Measurements from ENCODE around the gene PRDM16.

Gene PRDM16

DNA sequence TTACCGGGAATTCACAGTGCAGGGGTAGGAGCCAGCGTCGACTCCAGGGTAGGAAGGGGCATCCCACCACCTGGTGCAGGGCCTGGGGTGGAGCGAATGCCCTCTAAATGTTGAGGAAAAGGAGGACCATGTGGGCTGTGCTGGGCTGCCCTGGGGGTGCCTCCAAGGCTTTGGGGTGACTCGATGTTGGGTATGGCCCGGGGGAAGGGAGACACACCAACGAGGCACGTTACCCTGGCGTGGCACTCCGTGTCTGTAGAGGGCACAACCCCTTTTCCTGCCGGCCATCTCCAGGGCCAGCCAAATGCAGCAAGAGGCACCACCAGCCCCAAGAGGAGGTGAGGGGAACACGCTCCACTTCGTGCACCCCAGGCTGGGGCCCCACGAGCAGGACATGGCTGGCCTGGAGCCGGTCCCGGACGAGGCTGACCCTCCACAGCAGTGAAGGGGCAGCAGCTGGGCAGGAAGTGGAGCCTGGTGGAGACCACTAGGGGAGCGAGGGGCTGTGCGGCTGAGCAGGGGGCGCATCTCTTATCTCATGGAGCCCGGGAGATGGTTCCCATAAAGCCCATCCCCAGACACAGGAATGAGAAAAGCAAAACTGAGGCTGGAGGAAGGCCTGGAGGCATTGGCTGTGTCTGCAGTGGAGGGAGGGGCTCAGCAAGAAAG is 36.5 kb upstream of the PRDM16 start:
- H3K36me3 ChIP-seq (ENCODE audit: control insufficient read depth in 1 of 2, insufficient read depth in 2 of 2, low read length in 2 of 2), result no peaks in the 10 kb centered on the region
- H3K27ac ChIP-seq (ENCODE audit: low read depth, low read length), result no peak overlapping the region
- no peak overlapping the region for H3K9ac ChIP-seq (ENCODE audit: low read depth in 1 of 2, low read length in 2 of 2)
- H3K9me3 ChIP-seq (ENCODE audit: control insufficient read depth in 1 of 2, low read length in 2 of 2), result no peaks in the 10 kb centered on the region
- no peak overlapping the region for H3K4me3 ChIP-seq (ENCODE audit: low read depth in 1 of 2, low read length in 2 of 2)
- H3K27me3 ChIP-seq (ENCODE audit: control insufficient read depth in 1 of 2, insufficient read depth in 2 of 2, low read length in 2 of 2), result peaks cover 12 to 18% of the 10 kb centered on the region in 2 donors
- H3K4me1 ChIP-seq (ENCODE audit: control insufficient read depth in 1 of 2, insufficient read depth in 2 of 2, low read length in 2 of 2), result no peaks in the 10 kb centered on the region

- H3K27me3 ChIP-seq (ENCODE audit: control insufficient read depth in 1 of 2, insufficient read depth in 2 of 2, low read length in 2 of 2), result peaks cover 12 to 19% of the 10 kb centered on the region in 2 donors
- no peak overlapping the region for H3K4me3 ChIP-seq (ENCODE audit: low read depth in 1 of 2, low read length in 2 of 2)
- no peaks in the 10 kb centered on the region for H3K36me3 ChIP-seq (ENCODE audit: control insufficient read depth in 1 of 2, insufficient read depth in 2 of 2, low read length in 2 of 2)
- H3K4me1 ChIP-seq (ENCODE audit: control insufficient read depth in 1 of 2, insufficient read depth in 2 of 2, low read length in 2 of 2), result no peaks in the 10 kb centered on the region
- no peak overlapping the region for H3K27ac ChIP-seq (ENCODE audit: low read depth, low read length)
- no peaks in the 10 kb centered on the region for H3K9me3 ChIP-seq (ENCODE audit: control insufficient read depth in 1 of 2, low read length in 2 of 2)
- no peak overlapping the region for H3K9ac ChIP-seq (ENCODE audit: low read depth in 1 of 2, low read length in 2 of 2)
Measured at GRCh38 chr1:3033040-3033789, 35.8 kb upstream of the PRDM16 start.

DNA sequence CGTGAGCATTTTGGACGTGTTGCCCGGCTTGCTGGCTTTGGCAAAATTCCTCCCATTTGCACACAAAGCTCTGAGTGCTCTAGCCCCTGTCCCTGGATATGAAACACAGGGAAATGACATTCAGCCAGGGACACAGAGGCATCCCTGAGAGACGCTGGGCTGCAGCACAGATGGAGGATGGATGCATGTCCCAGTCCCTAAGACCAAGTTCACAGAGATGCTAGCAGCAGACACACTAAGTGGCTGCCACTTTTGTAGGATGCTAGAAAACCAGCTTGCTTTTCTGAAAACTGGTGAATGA is 35.3 kb upstream of the PRDM16 start:
- Histone ChIP-seq H3K9ac (ENCODE audit: low read depth in 1 of 2, low read length in 2 of 2) (no peak overlapping the region), H3K4me3 (ENCODE audit: low read depth in 1 of 2, low read length in 2 of 2) (no peak overlapping the region), H3K27me3 (ENCODE audit: control insufficient read depth in 1 of 2, insufficient read depth in 2 of 2, low read length in 2 of 2) (peaks cover 9 to 14% of the 10 kb centered on the region in 2 donors)

DNA sequence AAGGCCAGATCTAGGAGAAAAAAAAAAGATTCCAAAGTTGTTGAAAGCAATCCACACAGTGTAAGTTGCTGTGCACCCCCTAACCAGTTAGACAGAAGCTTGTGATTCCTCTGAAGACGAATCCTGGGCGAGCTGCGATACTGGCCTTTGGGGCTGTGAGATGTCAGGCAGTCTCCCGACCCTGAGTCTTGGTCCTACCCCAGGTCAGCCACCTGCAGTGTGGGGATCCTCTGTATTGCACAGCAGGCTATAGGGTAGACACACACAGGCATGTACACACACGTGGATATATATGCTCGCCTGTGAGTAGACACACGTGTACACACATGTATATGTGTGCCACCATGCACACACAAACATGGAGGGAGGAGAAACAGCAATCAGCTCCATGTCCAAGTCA is 34.8 kb upstream of the PRDM16 start:
- H3K36me3 ChIP-seq (ENCODE audit: control insufficient read depth in 1 of 2, insufficient read depth in 2 of 2, low read length in 2 of 2), result no peaks in the 10 kb centered on the region
- no peaks in the 10 kb centered on the region for H3K9me3 ChIP-seq (ENCODE audit: control insufficient read depth in 1 of 2, low read length in 2 of 2)
- H3K4me3 ChIP-seq (ENCODE audit: low read depth in 1 of 2, low read length in 2 of 2), result no peak overlapping the region
- H3K9ac ChIP-seq (ENCODE audit: low read depth in 1 of 2, low read length in 2 of 2), result no peak overlapping the region
- peaks cover 8 to 13% of the 10 kb centered on the region in 2 donors for H3K27me3 ChIP-seq (ENCODE audit: control insufficient read depth in 1 of 2, insufficient read depth in 2 of 2, low read length in 2 of 2)
- H3K27ac ChIP-seq (ENCODE audit: low read depth, low read length), result no peak overlapping the region
- no peaks in the 10 kb centered on the region for H3K4me1 ChIP-seq (ENCODE audit: control insufficient read depth in 1 of 2, insufficient read depth in 2 of 2, low read length in 2 of 2)

More for the DNA sequence above, 35.3 kb upstream of the PRDM16 start:
- no peak overlapping the region for H3K27ac ChIP-seq (ENCODE audit: low read depth, low read length)
- H3K4me1 ChIP-seq (ENCODE audit: control insufficient read depth in 1 of 2, insufficient read depth in 2 of 2, low read length in 2 of 2), result no peaks in the 10 kb centered on the region
- no peaks in the 10 kb centered on the region for H3K36me3 ChIP-seq (ENCODE audit: control insufficient read depth in 1 of 2, insufficient read depth in 2 of 2, low read length in 2 of 2)
- no peaks in the 10 kb centered on the region for H3K9me3 ChIP-seq (ENCODE audit: control insufficient read depth in 1 of 2, low read length in 2 of 2)

GRCh38 chr1:3034728-3035562 is 34.1 kb upstream of the PRDM16 start:
- Histone ChIP-seq H3K27me3 (ENCODE audit: control insufficient read depth in 1 of 2, insufficient read depth in 2 of 2, low read length in 2 of 2) (peaks cover 7 to 8% of the 10 kb centered on the region in 2 donors), H3K9ac (ENCODE audit: low read depth in 1 of 2, low read length in 2 of 2) (no peak overlapping the region), H3K4me1 (ENCODE audit: control insufficient read depth in 1 of 2, insufficient read depth in 2 of 2, low read length in 2 of 2) (no peaks in the 10 kb centered on the region), H3K9me3 (ENCODE audit: control insufficient read depth in 1 of 2, low read length in 2 of 2) (no peaks in the 10 kb centered on the region), H3K27ac (ENCODE audit: low read depth, low read length) (no peak overlapping the region), H3K36me3 (ENCODE audit: control insufficient read depth in 1 of 2, insufficient read depth in 2 of 2, low read length in 2 of 2) (no peaks in the 10 kb centered on the region), H3K4me3 (ENCODE audit: low read depth in 1 of 2, low read length in 2 of 2) (no peak overlapping the region)

DNA sequence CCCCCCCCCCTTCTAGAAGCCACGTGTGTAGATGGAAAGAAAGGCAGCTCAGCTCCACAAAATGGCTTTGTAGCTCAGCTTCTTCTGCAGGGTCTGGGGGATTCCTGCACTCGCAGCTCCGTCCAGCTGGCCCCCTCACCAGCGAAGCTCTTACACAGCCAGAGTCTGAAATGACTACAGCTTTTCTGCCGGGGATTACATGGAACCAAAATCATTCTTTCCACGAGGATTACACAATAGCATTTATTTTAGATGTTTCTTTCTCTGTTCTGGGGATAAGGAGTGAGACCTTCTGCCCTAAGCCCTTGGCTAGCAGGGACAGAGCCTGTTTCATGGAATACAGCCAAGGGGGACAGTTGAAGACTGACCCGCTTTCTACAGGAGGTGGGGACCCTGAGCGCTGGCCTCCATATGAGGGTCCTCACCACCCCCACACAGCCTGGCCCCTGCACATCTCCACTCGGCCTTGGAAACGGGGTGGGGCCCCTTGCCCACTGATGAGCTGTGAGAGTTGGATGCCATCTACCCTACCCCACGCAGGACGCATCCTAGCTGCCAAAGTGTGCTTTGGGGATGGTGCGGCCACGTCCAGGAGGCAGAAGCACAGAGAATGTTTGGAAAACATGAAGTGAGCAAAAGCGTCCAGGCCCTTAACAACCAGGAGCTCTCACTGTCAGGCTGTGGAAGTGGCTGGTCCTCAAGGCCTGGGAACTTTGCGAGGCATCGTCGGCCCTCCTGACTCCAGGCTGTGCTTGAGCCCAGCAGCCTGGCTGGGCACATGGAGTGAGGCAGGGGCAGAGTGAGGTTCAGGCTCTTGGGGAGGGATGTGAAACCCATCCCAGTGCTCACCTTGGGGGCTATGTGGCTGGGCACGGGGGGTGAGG is 33.2 kb upstream of the PRDM16 start:
- no peaks in the 10 kb centered on the region for H3K36me3 ChIP-seq (ENCODE audit: control insufficient read depth in 1 of 2, insufficient read depth in 2 of 2, low read length in 2 of 2)
- H3K4me3 ChIP-seq (ENCODE audit: low read depth in 1 of 2, low read length in 2 of 2), result no peak overlapping the region
- no peaks in the 10 kb centered on the region for H3K9me3 ChIP-seq (ENCODE audit: control insufficient read depth in 1 of 2, low read length in 2 of 2)
- H3K4me1 ChIP-seq (ENCODE audit: control insufficient read depth in 1 of 2, insufficient read depth in 2 of 2, low read length in 2 of 2), result no peaks in the 10 kb centered on the region
- peaks cover 7 to 12% of the 10 kb centered on the region in 2 donors for H3K27me3 ChIP-seq (ENCODE audit: control insufficient read depth in 1 of 2, insufficient read depth in 2 of 2, low read length in 2 of 2)
- H3K27ac ChIP-seq (ENCODE audit: low read depth, low read length), result no peak overlapping the region
- no peak overlapping the region for H3K9ac ChIP-seq (ENCODE audit: low read depth in 1 of 2, low read length in 2 of 2)

- no peak overlapping the region for H3K9ac ChIP-seq (ENCODE audit: low read depth in 1 of 2, low read length in 2 of 2)
- H3K36me3 ChIP-seq (ENCODE audit: control insufficient read depth in 1 of 2, insufficient read depth in 2 of 2, low read length in 2 of 2), result no peaks in the 10 kb centered on the region
- H3K9me3 ChIP-seq (ENCODE audit: control insufficient read depth in 1 of 2, low read length in 2 of 2), result no peaks in the 10 kb centered on the region
- H3K27me3 ChIP-seq (ENCODE audit: control insufficient read depth in 1 of 2, insufficient read depth in 2 of 2, low read length in 2 of 2), result peaks cover 11 to 13% of the 10 kb centered on the region in 2 donors
- H3K4me3 ChIP-seq (ENCODE audit: low read depth in 1 of 2, low read length in 2 of 2), result no peak overlapping the region
- H3K4me1 ChIP-seq (ENCODE audit: control insufficient read depth in 1 of 2, insufficient read depth in 2 of 2, low read length in 2 of 2), result no peaks in the 10 kb centered on the region
- no peak overlapping the region for H3K27ac ChIP-seq (ENCODE audit: low read depth, low read length)
Measured at GRCh38 chr1:3036447-3037280, 32.3 kb upstream of the PRDM16 start.

DNA sequence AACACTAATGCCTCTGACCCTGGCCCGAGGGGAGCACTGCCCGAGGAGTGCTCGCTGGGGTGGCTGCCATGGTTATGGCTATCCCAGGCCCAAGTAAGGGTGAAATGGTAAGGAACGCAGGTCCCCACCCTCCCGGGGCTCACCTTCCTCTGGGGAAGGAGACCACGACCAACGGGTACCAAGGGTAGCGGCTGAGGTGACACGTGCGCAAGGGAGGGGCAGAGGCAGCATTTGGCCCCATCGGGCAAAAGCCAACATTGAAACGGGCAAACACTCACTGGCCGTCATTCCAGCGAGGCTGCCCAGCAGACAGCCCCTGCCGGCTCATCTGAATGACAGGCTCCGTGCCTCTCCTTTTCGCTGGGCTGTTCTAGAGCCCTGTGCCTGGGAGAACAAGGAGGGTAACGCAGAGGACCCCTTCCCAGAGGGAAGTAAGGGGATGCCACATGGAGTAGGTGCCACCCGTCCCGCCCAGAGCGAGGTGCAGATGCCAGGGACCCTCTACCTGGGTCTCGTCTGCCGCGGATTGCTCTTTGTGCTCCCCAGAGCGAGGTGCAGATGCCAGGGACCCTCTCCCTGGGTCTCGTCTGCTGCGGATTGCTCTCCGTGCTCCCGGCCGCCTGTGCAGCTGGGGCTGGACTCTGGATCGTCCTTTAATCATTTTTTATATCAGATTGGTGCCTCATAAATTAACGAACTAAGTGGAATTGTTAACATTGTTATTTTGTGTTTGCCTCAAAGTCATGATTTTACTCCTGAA is 31.5 kb upstream of the PRDM16 start:
- Histone ChIP-seq H3K4me1 (ENCODE audit: control insufficient read depth in 1 of 2, insufficient read depth in 2 of 2, low read length in 2 of 2) (no peaks in the 10 kb centered on the region), H3K9ac (ENCODE audit: low read depth in 1 of 2, low read length in 2 of 2) (no peak overlapping the region), H3K4me3 (ENCODE audit: low read depth in 1 of 2, low read length in 2 of 2) (no peak overlapping the region), H3K36me3 (ENCODE audit: control insufficient read depth in 1 of 2, insufficient read depth in 2 of 2, low read length in 2 of 2) (no peaks in the 10 kb centered on the region), H3K27ac (ENCODE audit: low read depth, low read length) (no peak overlapping the region), H3K9me3 (ENCODE audit: control insufficient read depth in 1 of 2, low read length in 2 of 2) (no peaks in the 10 kb centered on the region), H3K27me3 (ENCODE audit: control insufficient read depth in 1 of 2, insufficient read depth in 2 of 2, low read length in 2 of 2) (peaks cover 12 to 13% of the 10 kb centered on the region in 2 donors)
